IMR-90 (cell line): ENCODE measurements around the gene MEIS1. TPM values are rescaled to one million over a fixed set of nuclear protein-coding genes. Genes with fewer than 3 reads are reported as not detected.

ENCODE experiments used
- ATAC-seq: fragments of 200-7000 bp; cut with Tn5 transposase; 2 replicates; pipeline ENCODE4 v1.9.1; 2020; ENCODE audit warnings: low read depth, mild to moderate bottlenecking, moderate library complexity
- BruUV-seq: library from RNA; stranded (reverse); fragments of 400-500 nt; replicated peaks from 2 replicates; lab custom pipeline; 2021; lab: Mats Ljungman, UMichigan
- CTCF ChIA-PET: fragments of 300-600 bp; formaldehyde crosslinking; extraction: SDS; loops from one replicate; lab custom pipeline; 2021; ENCODE audit warnings: antibody characterized with exemption; lab: Yijun Ruan, JAX
- POLR2A ChIA-PET: fragments of 300-600 bp; sonication (Branson Sonifier 250); formaldehyde crosslinking; loops from one replicate; lab custom pipeline; 2022; ENCODE audit warnings: antibody characterized with exemption; ENCODE audit not compliant: unreplicated experiment; lab: Charles Lee
- DNase-seq: peaks from one replicate; pipeline ENCODE4 v3.0.0; 2013
- H2AFZ ChIP-seq: replicated peaks from 2 replicates; pipeline ENCODE3; 2013; ENCODE audit warnings: low read length, mild to moderate bottlenecking; ENCODE audit not compliant: poor library complexity
- H2AK5ac ChIP-seq: 2 replicates; pipeline ENCODE4 v1.6.1; 2013; ENCODE audit warnings: low read depth, low read length, inconsistent platforms
- H2AK9ac ChIP-seq: replicated peaks from 2 replicates; pipeline ENCODE3; 2013; ENCODE audit warnings: mild to moderate bottlenecking, low read depth, low read length, moderate library complexity; ENCODE audit not compliant: poor library complexity
- H2BK120ac ChIP-seq: 2 replicates; pipeline ENCODE4 v1.6.1; 2013; ENCODE audit warnings: low read depth, low read length, inconsistent platforms
- H2BK15ac ChIP-seq: 3 replicates; pipeline ENCODE4 v1.6.1; 2013; ENCODE audit warnings: low read depth, low read length, inconsistent platforms
- H2BK20ac ChIP-seq: 2 replicates; pipeline ENCODE4 v1.6.1; 2013; ENCODE audit warnings: low read depth, mild to moderate bottlenecking, inconsistent platforms, low read length, moderate library complexity
- H2BK5ac ChIP-seq: 2 replicates; pipeline ENCODE4 v1.6.1; 2013; ENCODE audit warnings: mild to moderate bottlenecking, low read depth, low read length, inconsistent platforms; ENCODE audit not compliant: poor library complexity, severe bottlenecking
- H3K14ac ChIP-seq: replicated peaks from 2 replicates; pipeline ENCODE4 v1.6.1; 2013; ENCODE audit warnings: low read depth, low read length, inconsistent platforms
- H3K18ac ChIP-seq: 2 replicates; pipeline ENCODE4 v1.6.1; 2013; ENCODE audit warnings: low read depth, low read length, control low read depth
- H3K23ac ChIP-seq: 2 replicates; pipeline ENCODE4 v1.6.1; 2013; ENCODE audit warnings: low read depth, low read length, inconsistent platforms
- H3K27ac ChIP-seq: 2 replicates; pipeline ENCODE4 v1.5.1; 2013; ENCODE audit warnings: mild to moderate bottlenecking, control low read depth, low read length; ENCODE audit not compliant: insufficient read depth
- H3K27me3 ChIP-seq: 2 replicates; pipeline ENCODE4 v1.6.1; 2013; ENCODE audit warnings: low read length; ENCODE audit not compliant: control insufficient read depth, insufficient read depth
- H3K36me3 ChIP-seq: 2 replicates; pipeline ENCODE4 v1.6.1; 2013; ENCODE audit warnings: low read length, mixed read lengths; ENCODE audit not compliant: control insufficient read depth, insufficient read depth
- H3K4ac ChIP-seq: 2 replicates; pipeline ENCODE4 v1.6.1; 2013; ENCODE audit warnings: low read depth, low read length, inconsistent platforms
- H3K4me1 ChIP-seq: 2 replicates; pipeline ENCODE4 v1.6.1; 2013; ENCODE audit warnings: low read length, mixed read lengths; ENCODE audit not compliant: control insufficient read depth, insufficient read depth
- H3K4me2 ChIP-seq: 2 replicates; pipeline ENCODE4 v1.6.1; 2013; ENCODE audit warnings: low read depth, mild to moderate bottlenecking, control low read depth, low read length, moderate library complexity
- H3K4me3 ChIP-seq: 2 replicates; pipeline ENCODE4 v1.5.1; 2013; ENCODE audit warnings: low read depth, mild to moderate bottlenecking, control low read depth, low read length, moderate library complexity; ENCODE audit not compliant: insufficient read depth
- H3K56ac ChIP-seq: 2 replicates; pipeline ENCODE4 v1.6.1; 2013; ENCODE audit warnings: low read length, inconsistent platforms; ENCODE audit not compliant: insufficient read depth; ENCODE audit errors: extremely low read depth
- H3K79me1 ChIP-seq, 2 experiments: 2 replicates each; pipeline ENCODE4 v1.6.1; 2013; ENCODE audit warnings: low read length in 2 of 2, inconsistent platforms in 1 of 2, low read depth in 1 of 2
- H3K9ac ChIP-seq: 2 replicates; pipeline ENCODE4 v1.6.1; 2013; ENCODE audit warnings: low read depth, low read length, control low read depth
- H3K9me1 ChIP-seq: 2 replicates; pipeline ENCODE4 v1.6.1; 2013; ENCODE audit warnings: low read length, inconsistent platforms; ENCODE audit not compliant: insufficient read depth
- H3K9me3 ChIP-seq: 2 replicates; pipeline ENCODE4 v1.6.1; 2013; ENCODE audit warnings: low read length; ENCODE audit not compliant: control insufficient read depth, insufficient read depth
- H4K20me1 ChIP-seq: 2 replicates; pipeline ENCODE4 v1.6.1; 2013; ENCODE audit warnings: low read length, inconsistent platforms; ENCODE audit not compliant: insufficient read depth
- H4K5ac ChIP-seq: 2 replicates; pipeline ENCODE4 v1.6.1; 2013; ENCODE audit warnings: mild to moderate bottlenecking, low read depth, low read length, control low read depth
- H4K8ac ChIP-seq, 2 experiments: 2 replicates each; pipeline ENCODE4 v1.6.1; 2013; ENCODE audit warnings: low read depth in 2 of 2, low read length in 2 of 2, control low read depth in 1 of 2, inconsistent platforms in 1 of 2
- H4K91ac ChIP-seq: 2 replicates; pipeline ENCODE4 v1.6.1; 2013; ENCODE audit warnings: low read depth, low read length, inconsistent platforms; ENCODE audit not compliant: insufficient read depth
- CHD1 ChIP-seq: IDR thresholded peaks from 2 replicates; pipeline ENCODE4 v1.6.1; 2012; ENCODE audit warnings: low read depth, low read length, improper control_type of control experiment
- ELK1 ChIP-seq: fragments of 150-350 bp; IDR thresholded peaks from 2 replicates; pipeline ENCODE4 v1.6.1; 2016; ENCODE audit warnings: low read depth, mild to moderate bottlenecking, low read length, moderate library complexity, borderline replicate concordance
- NFE2L2 ChIP-seq: fragments of 150-350 bp; IDR thresholded peaks from 2 replicates; pipeline ENCODE4 v1.6.1; 2016; ENCODE audit warnings: low read depth, mild to moderate bottlenecking, low read length
- WGBS, 2 experiments: methylation state at CpG; one replicate each; pipeline versions ENCODE4 v1.1.5 to v1.1.7; 2013; ENCODE audit warnings: missing lambda C conversion rate in 2 of 2; ENCODE audit not compliant: insufficient read length in 1 of 2; ENCODE audit errors: extremely low coverage in 2 of 2; 5-methylcytosine and 5-hydroxymethylcytosine counted together
- dilution Hi-C: fragments of 300-500 bp; cut with HindIII; formaldehyde crosslinking; loops from one replicate; pipeline ENCODE4 v1.14.3; 2018; ENCODE audit warnings: low sequenced_read_pairs; ENCODE audit not compliant: unreplicated experiment
- in situ Hi-C: fragments of 300-500 bp; cut with MboI; formaldehyde crosslinking; loops from 3 replicates; pipeline ENCODE4 v1.14.3; 2019; ENCODE audit warnings: low sequenced_read_pairs, inconsistent platforms, mixed read lengths
- intact Hi-C: fragments of 100-400 bp; cut with micrococcal nuclease; formaldehyde crosslinking; loops from 2 replicates; pipeline ENCODE4 v1.10.0; 2022
- polyA plus RNA-seq, 3 experiments: library from polyadenylated mRNA; depleted of rRNA; stranded (reverse); fragments of >200 nt; gene quantifications; 2 replicates each; pipeline ENCODE4 v1.2.3, GENCODE V29; 2012; ENCODE audit warnings: low replicate concordance in 1 of 3
- total RNA-seq: library from RNA; depleted of rRNA; stranded (reverse); fragments of >200 nt; gene quantifications from 2 replicates; pipeline ENCODE4 v1.2.3, GENCODE V29; 2012

The MEIS1 gene
- total and polyA plus RNA-seq, 2 of the 4 experiments (the other 2 are of a cell fraction) = 54.4 to 157 TPM

- Histone ChIP-seq H3K14ac (no peak overlapping the region), H3K9me3 (no peaks in the 10 kb centered on the region), H3K9ac (no peak overlapping the region), H4K5ac (no peak overlapping the region), H4K8ac (no peak overlapping the region), H3K79me1 (no peaks in the 10 kb centered on the region), H3K4me1 (no peaks in the 10 kb centered on the region), H3K4ac (no peak overlapping the region), H3K36me3 (no peaks in the 10 kb centered on the region), H2BK15ac (no peak overlapping the region), H3K18ac (no peak overlapping the region), H3K9me1 (no peaks in the 10 kb centered on the region), H2AK5ac (no peak overlapping the region), H4K91ac (no peak overlapping the region), H3K27ac (no peak overlapping the region), H4K20me1 (no peaks in the 10 kb centered on the region), H3K23ac (no peak overlapping the region), H3K4me2 (no peak overlapping the region), H3K4me3 (no peak overlapping the region), H2AFZ (no peak overlapping the region), H3K56ac (no peak overlapping the region), H2BK120ac (no peak overlapping the region), H2AK9ac (no peak overlapping the region), H3K27me3 (peaks cover 12% of the 10 kb centered on the region), H2BK5ac (no peak overlapping the region), H2BK20ac (no peak overlapping the region)
- ATAC-seq (no peak), DNase-seq (no peak)
- intact Hi-C loops (no loop called here), in situ Hi-C loops (no loop called here), dilution Hi-C loops (no loop called here)
- BruUV-seq = no TSS peak
- WGBS, 2 experiments = 100% methylated on average over 1 of the region's 3 CpGs; no CpG with 5 or more reads in 1 of the 2 experiments
- TF ChIP-seq NFE2L2 = no peak
- TF ChIP-seq ELK1 = no peak
- no peak for TF ChIP-seq CHD1
- ChIA-PET POLR2A (no interaction called here), CTCF (no interaction called here)
Measured at GRCh38 chr2:66389651-66390131, 45.2 kb upstream of the MEIS1 start.
